Measurements from ENCODE around the gene GRID1. TPM values are rescaled to one million over a fixed set of nuclear protein-coding genes. Genes with fewer than 3 reads are reported as not detected.
"Not testable (repeated sequence)": the region's sequence is repeated elsewhere in the genome, so short reads cannot be mapped to it uniquely, and the experiment has no call there.

The GRID1 gene
- total RNA-seq, 2 donors from 2014 or later, result 0.52 to 0.59 TPM

DNA sequence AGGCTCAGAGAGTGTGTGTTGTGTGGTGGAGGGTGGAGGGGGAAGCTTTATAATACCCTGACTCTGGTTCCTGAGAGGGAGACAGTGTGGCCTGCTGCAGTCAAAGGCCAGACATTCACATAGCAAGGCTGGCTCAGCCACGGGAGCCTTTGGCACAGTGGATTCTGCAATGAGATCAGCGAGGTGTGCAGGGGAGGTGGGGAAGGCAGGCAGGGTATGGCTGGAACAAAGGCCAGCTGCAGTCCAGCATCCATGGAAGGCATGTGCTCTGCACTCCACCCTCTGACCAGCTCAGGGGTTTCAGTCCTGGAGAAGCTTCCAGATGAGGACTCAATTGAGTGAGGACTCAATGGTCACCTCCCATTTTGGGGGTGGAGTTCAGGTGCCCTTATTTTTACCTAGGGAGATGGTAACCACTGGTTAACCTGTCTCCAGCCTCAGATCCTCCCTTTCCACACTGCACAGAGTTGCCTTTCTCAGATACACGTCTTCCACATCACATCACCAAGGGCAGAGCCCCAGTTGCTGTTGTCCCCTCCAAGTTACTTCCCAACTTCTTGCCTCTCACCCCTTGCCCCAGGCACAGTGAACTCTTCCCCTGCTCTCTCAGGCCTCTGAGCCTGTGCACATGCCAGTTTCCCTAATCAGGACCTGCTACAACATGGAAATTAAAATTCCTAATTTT is 504.9 kb downstream of the GRID1 start:
- ATAC-seq, result no peak
- intact Hi-C loops (cut with DNase I), result no loop called here
- DNase-seq, result no peak

DNA sequence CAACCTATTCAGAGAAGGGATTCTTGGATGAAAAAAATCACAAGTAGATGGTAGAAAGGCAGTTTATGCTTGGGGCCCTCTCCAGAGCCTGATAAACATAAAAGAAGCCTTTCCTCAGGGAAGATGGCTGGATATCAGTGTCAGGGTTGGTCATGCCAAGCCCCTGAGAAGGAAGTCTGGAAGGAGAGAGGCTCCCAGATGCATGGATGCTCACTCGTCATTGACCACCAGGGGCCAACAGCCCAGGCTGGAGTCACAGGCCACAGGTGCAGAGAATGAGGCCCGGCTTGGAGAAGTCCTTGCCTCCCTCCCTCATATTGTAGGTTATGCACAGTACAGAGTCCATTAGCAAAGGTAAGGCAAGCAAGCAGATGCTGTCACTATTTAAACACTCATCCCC is 506.7 kb downstream of the GRID1 start:
- no peak for DNase-seq
- intact Hi-C loops (cut with DNase I), result no loop called here
- no peak for ATAC-seq

DNA sequence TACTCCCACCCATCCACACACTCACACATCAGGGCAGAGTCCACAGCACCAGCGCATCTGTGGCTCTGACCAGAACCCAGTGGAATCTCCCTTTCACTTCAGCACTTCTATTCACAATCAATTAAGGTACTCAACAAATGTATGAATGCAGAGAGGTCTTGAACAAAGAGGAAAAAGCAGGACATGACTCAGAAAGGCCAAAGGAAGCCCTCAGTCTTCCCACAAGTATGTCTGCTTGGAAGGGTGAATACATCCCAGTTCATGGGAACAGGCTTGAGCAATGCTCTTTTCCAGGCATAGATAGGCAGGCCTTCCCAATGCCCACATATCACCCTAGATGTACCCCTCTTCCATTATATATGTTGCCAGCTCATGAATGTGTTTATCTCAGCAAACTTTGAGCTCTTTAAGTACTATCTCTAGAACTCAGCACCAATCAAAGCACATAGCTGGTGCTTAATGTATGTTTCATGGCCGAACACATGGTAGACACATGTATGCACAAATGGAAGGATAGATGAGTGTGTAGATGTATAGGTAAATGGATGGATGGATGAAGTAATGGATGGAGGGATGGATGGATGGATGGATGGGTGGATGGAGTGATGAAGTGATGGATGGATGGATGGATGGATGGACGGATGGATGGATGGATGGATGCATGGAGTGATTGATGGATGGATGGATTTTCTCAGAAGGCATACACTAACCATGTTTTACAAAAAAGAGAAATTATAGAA is 507.6 kb downstream of the GRID1 start:
- DNase-seq (no peak), ATAC-seq (no peak)
- intact Hi-C loops (cut with DNase I), result no loop called here

DNA sequence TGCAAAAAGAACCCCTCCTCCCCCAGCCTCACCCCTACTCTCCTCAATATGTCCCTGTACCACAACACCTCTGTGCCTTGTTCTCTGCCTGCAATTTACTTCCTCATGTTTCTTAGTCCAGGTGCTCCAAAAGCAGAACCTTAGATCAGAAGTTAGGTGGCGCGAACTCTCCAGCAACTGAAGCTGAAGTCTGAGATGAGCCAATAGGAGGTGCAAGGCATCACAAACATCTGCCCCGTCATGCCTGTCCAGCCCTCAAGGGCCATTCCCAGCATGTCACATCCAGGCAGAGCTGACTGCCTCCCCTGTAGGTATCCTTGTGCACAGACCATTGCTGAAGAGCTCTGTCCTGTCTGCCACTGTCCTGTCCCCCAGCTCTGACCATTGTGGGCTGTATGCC is 508.8 kb downstream of the GRID1 start:
- intact Hi-C loops (cut with DNase I), result no loop called here
- no peak for DNase-seq
- no peak for ATAC-seq

DNA sequence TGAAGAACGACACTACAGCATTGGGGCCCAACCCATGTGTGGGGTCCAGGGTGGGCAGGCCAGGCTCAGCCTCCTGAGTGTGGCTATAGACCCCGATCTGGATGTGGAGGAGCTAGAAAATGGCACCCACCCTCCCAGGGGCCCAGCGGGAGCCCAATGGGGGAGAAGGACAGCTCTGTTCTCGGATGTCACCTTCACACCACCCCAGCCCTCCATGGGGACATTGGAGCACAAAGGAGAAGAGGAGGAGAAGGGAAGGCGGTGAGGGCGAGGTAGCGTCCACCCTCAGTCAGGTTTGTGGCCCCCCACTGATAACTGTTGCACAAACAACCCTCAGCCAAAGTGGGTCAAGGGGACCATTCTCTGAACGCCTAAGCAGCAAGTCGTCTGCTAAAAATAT is 509.3 kb downstream of the GRID1 start:
- ATAC-seq (no peak), DNase-seq (no peak)
- intact Hi-C loops (cut with DNase I), result no loop called here

DNA sequence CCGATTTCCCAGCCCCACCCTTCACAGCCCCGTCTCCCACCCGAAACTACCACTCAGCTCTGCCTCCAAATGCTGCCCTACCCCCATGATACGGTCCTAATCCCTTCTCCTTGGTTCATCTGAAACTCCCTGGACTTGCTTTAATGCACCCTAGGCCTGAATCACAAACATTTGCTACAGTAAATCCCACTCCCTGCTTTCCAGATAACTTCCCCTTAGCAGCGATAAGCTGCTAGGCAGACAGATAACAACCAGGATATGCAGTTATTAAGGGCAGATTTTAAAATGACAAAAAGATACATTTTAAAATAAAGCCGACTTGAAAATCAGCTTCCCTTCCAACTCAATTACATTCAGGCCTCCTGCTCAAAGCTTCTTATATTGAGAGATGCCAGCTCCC is 514.7 kb downstream of the GRID1 start:
- intact Hi-C loops (cut with DNase I), result no loop called here
- ATAC-seq, result no peak
- DNase-seq, result no peak

DNA sequence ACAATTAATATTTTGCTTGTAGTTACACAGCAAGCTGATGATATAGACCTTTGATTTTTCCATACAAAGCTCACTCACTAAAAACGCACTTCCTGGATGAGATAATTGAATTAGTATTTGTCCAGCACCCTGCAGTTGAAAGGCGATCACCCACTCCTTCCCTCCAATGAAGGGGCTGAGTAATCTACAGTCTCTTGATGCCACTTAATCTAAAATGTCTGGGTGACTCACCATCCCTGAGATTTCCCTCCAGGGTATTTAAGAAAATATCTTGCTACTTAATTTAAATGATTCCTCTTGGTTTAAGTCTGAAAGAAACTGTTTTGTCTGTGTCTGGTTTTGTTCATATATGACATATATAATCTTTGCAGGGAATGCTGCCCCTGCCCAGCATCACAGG is 515.3 kb downstream of the GRID1 start:
- intact Hi-C loops (cut with DNase I), result no loop called here
- ATAC-seq, result no peak
- DNase-seq, result no peak

DNA sequence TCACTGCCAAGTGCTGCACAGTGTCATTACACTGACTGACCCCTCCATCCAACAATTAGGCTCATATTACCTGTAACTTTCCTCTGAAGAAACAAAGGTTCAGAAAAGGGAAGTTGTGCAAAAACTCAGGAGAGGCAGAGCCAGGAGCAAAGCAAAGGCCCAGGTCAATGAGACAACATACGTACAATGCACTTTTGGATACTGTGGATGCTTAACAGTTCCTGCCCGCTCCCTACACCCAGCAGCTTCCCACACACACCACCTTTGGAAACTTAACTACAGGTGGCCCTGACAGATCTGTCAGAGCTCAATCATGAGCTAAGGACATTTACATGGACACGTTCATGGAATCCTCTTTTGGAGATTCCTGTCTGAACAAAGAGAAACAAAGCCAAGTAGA is 515.9 kb downstream of the GRID1 start:
- intact Hi-C loops (cut with DNase I), result no loop called here
- ATAC-seq, result no peak

DNA sequence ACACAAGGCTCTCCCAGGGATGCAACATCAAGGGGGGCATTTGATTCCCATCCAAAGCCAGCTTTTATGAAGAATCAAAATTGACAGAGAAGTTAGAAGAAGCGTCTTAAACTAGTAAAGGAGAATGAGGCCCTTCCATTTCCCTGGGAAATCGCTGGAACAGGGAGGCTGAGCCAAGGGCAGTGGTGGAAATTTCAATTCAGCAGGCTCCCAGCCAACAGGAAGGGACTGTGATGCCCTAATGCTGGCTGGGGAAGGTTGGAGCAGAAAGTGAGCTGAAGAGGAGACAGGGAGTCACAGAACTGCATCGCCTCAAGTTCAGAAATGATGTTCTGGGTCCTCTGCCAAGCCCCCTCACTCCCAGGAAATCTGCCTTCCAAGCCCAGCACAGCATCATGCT is 517.3 kb downstream of the GRID1 start:
- DNase-seq, result no peak
- intact Hi-C loops (cut with DNase I), result no loop called here
- no peak for ATAC-seq

More for the DNA sequence above, 515.9 kb downstream of the GRID1 start:
- DNase-seq, result no peak

DNA sequence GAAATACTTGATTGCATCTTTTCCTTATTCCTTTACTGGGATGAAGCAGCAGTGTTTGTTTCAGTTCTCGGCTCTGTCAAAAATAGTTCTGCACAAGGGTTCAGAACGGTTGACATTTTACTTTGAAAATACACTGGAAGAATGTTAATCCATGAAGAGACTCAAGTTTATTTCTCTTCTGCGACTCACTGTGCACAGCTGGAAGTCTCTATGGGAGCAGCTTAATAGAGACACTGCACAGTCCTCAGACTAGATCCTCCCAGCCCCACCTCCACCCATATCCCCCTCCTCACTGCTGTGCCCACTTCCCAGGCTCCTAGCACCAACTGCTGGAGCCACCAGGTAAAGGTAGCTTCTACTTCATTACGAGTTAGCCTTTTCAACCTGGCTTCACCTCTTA is 517.8 kb downstream of the GRID1 start:
- DNase-seq (no peak), ATAC-seq (no peak)
- intact Hi-C loops (cut with DNase I), result no loop called here

DNA sequence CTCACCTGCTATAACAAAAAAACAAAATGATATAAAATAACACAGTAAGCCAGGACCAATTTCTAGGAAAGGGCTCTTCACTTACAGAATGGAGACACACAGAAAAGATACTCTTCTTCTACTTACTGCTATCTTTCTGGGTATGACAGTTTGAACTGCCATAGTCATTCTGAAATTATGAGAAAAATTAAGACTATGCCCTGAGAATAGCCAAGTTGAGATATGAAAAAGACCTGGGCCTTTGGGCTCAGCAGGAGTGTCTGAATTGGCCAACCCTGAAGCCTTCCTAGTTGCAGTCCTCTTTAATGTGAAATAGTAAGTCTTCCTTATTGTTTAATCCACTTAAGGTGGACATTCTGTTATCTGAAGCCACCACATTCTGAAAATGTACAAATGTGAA is 519.5 kb downstream of the GRID1 start:
- ATAC-seq (no peak), DNase-seq (no peak)
- intact Hi-C loops (cut with DNase I), result no loop called here

DNA sequence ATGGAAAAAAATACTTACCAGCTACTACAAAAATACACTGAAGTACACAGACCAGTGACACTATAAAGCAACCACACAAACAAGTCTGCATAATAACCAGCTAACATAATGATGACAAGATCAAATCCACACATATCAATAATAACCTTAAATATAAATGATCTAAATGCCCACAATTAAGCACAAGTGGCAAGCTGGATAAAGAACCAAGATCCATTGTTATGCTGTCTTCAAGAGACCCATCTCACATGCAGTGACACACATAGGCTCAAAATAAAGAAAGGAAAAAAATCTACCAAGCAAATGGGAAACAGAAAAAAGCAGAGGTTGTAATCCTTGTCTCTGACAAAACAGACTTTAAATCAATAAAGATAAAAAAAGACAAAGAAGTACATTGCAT is 527.9 kb downstream of the GRID1 start:
- intact Hi-C loops (cut with DNase I); ATAC-seq; DNase-seq: not testable (repeated sequence)

DNA sequence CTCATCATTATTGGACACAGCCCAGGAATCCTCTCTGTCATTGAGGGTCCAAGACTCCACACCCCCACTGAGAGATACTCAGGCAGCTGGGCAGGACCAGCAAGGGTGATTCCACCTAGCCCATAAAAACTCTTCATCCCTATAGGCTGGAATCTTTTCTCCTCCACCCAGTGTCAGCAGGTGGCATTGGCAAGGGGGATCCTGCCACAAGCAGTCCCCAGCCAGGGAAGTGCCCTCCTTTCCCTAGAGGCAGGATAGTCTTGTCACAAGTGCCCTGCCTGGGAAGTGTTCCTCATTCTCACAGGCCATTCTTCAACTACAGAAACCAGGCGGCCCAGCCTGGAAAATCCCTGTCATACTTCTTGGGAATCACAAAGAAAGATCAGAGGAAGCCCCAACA is 533.6 kb downstream of the GRID1 start:
- intact Hi-C loops (cut with DNase I), result no loop called here
- ATAC-seq (no peak), DNase-seq (no peak)

DNA sequence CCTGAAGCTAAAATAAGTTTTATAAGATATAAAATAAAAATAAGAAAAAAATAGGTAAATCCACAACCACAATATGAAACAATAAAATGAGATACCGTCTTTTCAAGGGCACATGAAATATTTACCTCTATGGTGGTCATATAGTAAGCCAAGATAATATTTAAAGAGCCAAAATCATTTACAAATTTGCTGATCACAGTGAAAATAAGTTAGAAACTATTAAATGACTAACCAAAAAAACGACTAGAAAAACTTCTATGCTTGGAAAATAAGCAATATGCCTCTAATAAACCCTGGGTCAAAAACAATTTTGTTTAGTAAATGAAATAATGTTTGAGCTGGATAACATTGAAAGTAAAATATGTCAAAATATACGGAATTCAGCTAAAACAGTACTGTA is 535.2 kb downstream of the GRID1 start:
- DNase-seq (no peak), ATAC-seq (no peak)
- intact Hi-C loops (cut with DNase I), result no loop called here

DNA sequence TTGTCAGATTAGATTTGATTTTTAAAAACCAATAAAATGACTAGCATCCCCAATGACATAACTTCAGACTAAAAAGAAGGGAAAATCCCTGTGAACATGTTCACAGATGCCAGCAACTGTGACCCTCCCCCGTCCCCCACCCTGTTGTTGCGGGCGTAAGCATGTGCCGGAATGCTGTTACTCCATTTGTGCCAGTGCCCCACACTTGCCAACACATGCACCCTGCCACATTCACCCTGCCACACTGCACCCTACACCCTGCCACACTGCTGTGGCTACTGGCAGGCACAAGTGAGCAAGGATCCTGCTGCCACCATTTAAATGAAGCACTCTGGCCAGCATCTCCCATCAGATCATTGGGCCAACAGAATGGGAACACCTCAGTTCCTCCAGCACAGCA is 540.2 kb downstream of the GRID1 start:
- intact Hi-C loops (cut with DNase I), result no loop called here
- ATAC-seq (no peak), DNase-seq (no peak)

DNA sequence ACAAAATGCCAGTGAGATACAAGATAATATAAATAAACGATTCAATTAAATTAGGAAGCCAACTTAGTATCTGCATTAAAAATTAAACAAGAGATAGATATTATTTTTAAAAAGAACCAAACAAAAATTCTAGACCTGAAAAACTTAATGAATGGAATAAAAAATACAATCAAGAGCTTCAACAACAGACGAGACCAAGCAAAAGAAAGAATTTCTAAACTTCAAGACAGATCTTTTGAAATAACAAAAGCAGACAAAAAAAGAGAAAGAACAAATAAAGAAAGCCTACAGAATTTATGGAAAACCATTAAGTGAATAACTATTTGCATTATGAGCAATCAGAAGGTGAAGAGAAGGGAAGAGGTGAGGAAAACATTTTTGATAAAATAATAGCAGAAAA is 555.2 kb downstream of the GRID1 start:
- intact Hi-C loops (cut with DNase I), result no loop called here
- no peak for DNase-seq
- ATAC-seq, result no peak

DNA sequence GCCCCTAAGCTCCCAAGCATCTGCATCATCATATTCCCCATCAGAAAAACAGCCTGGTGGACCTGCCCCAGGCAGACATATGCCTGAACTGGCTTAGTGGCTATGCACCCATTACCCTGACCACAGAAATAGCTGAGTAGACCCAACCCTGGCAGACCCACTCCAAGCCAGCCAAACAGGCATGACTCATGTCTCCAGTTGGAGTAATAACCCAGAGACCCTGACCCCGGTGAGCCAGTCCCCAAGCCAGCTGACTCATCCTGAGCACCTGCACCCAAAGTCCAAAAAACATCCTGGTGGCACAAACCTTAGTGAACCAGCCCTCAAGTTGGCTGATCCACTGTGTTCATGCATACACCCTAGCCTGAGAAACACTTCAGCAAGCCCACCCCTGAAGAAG is 555.9 kb downstream of the GRID1 start:
- ATAC-seq, result no peak
- DNase-seq, result no peak
- intact Hi-C loops (cut with DNase I), result no loop called here

DNA sequence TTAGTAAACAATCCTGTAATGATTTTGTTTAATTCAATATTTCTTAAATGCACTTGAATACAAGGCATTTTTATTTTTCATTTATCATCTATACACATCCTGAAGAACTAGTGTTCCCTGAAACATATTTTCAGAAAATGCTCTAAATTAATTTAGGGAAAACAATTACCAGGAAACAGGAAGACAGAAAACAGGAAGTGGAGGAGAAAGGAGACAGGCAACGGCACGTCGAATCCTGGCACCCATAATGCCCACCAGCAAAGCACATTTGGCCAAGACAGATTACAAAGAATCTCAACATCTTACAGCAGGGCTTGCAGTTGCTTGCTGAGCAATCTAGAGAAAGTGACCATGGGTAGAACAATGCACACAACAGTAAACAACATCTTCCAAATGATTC is 571.1 kb downstream of the GRID1 start:
- DNase-seq, result no peak
- intact Hi-C loops (cut with DNase I), result no loop called here
- no peak for ATAC-seq

DNA sequence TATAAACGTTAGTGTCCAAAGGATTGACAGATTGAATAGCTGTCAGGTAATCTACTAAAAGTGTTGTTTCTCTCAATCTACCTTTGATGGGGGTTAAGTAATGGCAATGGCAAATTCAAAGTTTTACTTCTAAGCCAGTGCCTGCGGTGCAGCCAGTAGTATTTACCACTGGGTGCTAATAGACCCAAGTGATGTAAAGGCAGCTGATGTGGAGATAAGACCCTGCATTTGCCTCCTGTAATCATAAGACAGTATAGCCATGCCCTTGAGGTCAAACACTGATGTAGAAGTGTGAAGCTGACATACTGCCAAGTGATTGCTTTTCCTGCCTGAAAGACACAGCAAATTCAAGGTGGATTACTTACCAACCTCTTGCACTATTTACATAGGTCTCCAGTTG is 572.0 kb downstream of the GRID1 start:
- DNase-seq, result no peak
- ATAC-seq, result no peak
- intact Hi-C loops (cut with DNase I), result no loop called here

DNA sequence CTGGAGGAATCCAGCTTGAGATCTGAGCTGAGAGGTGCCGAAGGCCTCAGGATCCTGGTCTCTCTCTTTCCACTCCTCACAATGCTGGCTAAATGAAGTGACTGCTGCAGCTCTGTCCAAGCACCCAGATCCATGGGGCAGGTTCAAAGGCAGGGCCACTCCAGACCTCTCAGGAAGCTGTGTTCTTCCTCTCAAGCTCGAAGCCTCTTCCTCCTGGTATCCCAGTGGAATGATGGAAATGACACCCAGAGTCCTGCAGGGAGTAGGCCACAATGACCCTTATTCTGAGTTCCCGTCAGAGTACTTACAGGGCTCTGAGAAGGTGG is 574.1 kb downstream of the GRID1 start:
- intact Hi-C loops (cut with DNase I), result no loop called here
- ATAC-seq (no peak), DNase-seq (no peak)

DNA sequence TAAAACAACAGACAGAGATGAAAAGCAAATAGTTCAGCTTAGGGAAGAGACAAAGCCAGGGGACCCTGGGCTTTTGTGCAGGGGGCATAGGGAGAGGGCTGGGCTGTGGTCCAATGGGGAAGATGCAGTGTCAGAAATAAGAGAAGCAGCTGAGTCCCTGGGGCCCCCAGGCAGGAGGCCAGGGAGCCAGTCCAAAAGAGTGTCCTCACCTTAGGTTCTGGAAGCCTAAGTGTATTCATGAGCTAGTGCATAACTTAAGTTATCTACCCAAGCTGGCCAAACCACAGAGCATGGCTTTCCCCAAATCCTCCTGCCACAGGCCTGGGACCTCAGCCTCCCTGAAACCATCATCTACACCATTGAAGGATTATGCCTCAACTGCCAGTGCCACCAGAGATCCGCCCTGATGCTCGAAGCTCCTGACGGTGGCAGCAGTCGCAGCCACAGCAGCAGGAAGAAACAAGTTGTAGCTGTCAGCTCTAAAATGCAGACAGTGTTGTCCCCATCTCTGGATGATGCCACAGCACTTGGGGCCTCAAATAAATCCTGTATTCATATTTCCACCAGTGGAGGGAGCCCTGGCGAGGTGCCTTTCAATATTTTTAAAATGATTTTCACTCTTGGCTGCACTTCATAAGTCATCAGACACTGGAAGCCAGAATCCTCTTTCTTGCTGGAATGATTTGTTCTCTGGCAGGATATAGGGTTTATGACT is 574.6 kb downstream of the GRID1 start:
- DNase-seq (no peak), ATAC-seq (peak; percentile 30 to 67)
- intact Hi-C loops (cut with DNase I), result no loop called here

Data from left cardiac atrium (tissue), 4 donors.